ENCODE results near the gene TRIL.

The TRIL gene

DNA sequence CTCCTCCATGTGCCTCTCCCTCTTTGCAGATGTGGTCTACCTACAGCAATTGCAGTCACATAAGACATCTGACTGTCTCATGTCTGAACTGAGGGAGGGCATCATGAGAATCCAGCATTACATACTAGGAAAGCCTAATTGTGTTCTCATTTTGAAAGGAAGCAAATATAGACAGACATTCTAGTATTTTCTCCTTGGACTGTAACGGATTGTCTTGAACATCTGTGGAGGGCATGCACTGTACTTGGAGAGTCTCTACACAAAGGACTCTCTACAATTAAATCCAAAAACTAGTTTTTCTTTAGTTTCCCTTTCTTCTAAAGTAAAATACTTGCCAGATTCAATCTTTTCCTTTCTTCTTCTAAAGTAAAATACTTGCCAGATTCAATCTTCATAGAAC is 34.7 kb upstream of the TRIL start:
- no peak overlapping the region for H3K4me3 ChIP-seq (ENCODE audit: low read depth, low read length)
- TF ChIP-seq POLR2A (IDR thresholded peaks at IDR 0.05; ENCODE audit: extremely low read depth, insufficient read length), result no peak
- TF ChIP-seq, protein P1, sequence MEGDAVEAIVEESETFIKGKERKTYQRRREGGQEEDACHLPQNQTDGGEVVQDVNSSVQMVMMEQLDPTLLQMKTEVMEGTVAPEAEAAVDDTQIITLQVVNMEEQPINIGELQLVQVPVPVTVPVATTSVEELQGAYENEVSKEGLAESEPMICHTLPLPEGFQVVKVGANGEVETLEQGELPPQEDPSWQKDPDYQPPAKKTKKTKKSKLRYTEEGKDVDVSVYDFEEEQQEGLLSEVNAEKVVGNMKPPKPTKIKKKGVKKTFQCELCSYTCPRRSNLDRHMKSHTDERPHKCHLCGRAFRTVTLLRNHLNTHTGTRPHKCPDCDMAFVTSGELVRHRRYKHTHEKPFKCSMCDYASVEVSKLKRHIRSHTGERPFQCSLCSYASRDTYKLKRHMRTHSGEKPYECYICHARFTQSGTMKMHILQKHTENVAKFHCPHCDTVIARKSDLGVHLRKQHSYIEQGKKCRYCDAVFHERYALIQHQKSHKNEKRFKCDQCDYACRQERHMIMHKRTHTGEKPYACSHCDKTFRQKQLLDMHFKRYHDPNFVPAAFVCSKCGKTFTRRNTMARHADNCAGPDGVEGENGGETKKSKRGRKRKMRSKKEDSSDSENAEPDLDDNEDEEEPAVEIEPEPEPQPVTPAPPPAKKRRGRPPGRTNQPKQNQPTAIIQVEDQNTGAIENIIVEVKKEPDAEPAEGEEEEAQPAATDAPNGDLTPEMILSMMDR (IDR thresholded peaks at IDR 0.05; ENCODE audit: low read depth, low read length), result no peak
- TF ChIP-seq, protein P2, sequence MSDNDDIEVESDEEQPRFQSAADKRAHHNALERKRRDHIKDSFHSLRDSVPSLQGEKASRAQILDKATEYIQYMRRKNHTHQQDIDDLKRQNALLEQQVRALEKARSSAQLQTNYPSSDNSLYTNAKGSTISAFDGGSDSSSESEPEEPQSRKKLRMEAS (IDR thresholded peaks at IDR 0.05; ENCODE audit: low read depth, low read length), result no peak
- no peak for TF ChIP-seq MYC (IDR thresholded peaks at IDR 0.05; ENCODE audit: low read depth, low read length)
- no peak for DNase-seq (ENCODE audit: low read depth)

DNA sequence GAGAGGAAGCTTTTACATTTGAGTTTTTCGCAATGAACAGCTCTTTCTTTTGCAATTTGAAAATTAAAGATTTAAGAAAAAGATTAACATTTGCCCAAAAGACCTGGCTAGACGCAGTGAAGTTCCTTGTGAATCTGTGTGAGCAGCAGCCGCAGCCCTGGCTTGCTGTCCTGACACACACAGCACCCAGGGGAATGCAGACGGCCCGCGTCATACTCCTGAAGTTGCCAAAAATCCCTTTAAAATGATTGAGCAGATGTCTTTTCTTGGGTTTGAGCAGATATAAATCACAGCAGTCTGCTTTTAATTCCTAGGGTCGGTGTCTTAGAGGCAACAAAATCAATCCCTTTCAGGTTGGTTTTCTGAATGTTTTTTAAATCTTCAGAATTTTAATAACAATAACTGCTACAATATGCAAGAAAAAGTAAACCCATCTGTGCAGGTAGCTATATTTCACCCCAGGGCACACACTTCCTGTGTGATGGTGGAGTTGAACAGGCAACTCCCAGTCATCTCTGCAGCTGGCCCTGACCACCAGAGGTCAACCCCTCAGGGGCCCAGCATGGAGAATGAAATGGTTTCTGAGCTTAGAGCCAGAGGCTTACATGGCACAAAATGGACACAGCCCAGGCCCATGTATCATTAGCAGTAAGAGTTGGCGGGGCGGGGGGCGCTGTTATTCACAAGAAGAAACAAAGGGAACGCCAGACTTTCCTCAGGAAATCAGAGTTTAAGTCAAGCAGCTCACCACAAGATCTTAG is 32.2 kb upstream of the TRIL start:
- no peak overlapping the region for H3K4me3 ChIP-seq (ENCODE audit: low read depth, low read length)
- no peak for DNase-seq (ENCODE audit: low read depth)
- TF ChIP-seq, protein P1 (IDR thresholded peaks at IDR 0.05; ENCODE audit: low read depth, low read length), result no peak
- TF ChIP-seq MYC (IDR thresholded peaks at IDR 0.05; ENCODE audit: low read depth, low read length) (no peak), POLR2A (IDR thresholded peaks at IDR 0.05; ENCODE audit: extremely low read depth, insufficient read length) (no peak)
- TF ChIP-seq, protein P2 (IDR thresholded peaks at IDR 0.05; ENCODE audit: low read depth, low read length), result no peak

DNA sequence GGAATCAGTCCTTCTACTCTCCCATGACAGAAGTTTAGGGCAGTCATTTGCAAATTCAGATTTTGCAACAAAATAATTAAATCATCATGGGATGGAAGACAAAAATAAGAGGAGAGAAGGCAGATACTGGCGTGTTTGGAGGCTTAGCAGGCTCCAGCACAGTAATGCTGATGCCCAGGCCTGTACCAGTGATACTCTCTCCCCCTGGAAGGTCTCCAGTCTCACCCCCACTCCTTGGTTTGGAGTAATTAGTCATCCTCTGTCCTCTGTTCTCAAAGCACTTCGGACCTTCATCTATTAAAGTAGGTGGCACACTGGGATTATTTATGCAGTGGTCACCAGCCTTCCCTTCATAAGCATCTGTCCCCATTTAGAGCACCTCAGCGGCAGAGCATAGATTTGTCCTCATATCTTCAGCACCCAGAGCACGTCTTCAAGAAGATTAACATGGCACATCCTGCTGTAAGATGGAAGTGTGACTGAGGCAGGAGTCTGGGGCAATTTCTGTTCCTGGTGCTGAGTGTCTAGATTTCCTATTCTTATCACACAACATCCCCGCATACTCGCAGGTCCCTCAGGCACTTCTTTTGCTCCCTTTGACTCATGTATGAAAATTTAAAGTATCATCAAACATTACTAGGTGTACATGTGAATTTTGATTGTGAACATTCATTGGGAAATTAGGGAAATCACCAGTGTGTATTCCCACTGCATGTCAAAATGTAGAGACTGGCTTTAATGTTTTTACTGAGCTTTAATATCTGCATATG is 31.3 kb upstream of the TRIL start:
- no peak overlapping the region for H3K4me3 ChIP-seq (ENCODE audit: low read depth, low read length)
- TF ChIP-seq, protein P2 (IDR thresholded peaks at IDR 0.05; ENCODE audit: low read depth, low read length), result no peak
- no peak for TF ChIP-seq MYC (IDR thresholded peaks at IDR 0.05; ENCODE audit: low read depth, low read length)
- TF ChIP-seq POLR2A (IDR thresholded peaks at IDR 0.05; ENCODE audit: extremely low read depth, insufficient read length), result no peak
- TF ChIP-seq, protein P1 (IDR thresholded peaks at IDR 0.05; ENCODE audit: low read depth, low read length), result no peak
- DNase-seq (ENCODE audit: low read depth), result no peak

DNA sequence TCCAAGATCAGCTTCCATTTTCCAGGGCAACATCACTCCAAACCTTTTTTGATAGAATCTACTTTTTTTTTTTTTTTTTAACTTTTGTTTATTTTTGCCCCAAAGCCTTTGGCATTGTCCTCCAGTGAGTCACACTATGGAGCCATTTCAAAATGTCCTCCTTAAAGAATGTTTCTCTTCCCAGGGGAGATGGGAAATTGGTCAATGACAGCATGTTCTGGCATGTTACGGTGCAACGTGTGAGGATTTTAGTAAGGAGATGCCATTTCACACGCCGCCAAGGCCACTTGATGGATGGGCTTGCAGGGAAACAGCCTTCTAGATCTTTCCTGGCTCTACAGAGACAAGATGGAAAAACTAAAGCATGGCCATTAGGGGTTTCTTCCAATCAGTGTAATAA is 30.7 kb upstream of the TRIL start:
- TF ChIP-seq MYC (IDR thresholded peaks at IDR 0.05; ENCODE audit: low read depth, low read length) (no peak), POLR2A (IDR thresholded peaks at IDR 0.05; ENCODE audit: extremely low read depth, insufficient read length) (no peak)
- TF ChIP-seq, protein P1 (IDR thresholded peaks at IDR 0.05; ENCODE audit: low read depth, low read length), result no peak
- TF ChIP-seq, protein P2 (IDR thresholded peaks at IDR 0.05; ENCODE audit: low read depth, low read length), result no peak
- no peak overlapping the region for H3K4me3 ChIP-seq (ENCODE audit: low read depth, low read length)
- DNase-seq (ENCODE audit: low read depth), result no peak

DNA sequence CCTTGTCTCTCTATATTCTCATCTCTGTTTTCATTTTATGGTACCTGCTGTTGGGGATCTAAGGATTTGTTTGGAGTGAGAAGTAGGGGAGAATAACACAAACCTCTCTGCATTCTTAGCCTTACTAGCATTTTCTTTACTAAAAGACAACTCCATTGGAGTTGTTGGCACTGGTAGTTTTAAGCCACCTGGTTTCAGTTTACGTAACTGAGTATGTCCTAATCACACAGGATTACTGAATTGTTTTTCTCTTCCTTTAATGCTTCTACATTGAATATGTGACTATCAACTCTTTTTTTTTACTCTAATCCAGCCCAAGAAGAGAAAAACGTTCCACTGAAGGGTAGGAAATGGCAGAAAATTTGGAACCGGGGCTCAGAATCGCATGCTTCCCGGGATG is 30.0 kb upstream of the TRIL start:
- DNase-seq (ENCODE audit: low read depth), result no peak
- TF ChIP-seq, protein P1 (IDR thresholded peaks at IDR 0.05; ENCODE audit: low read depth, low read length), result no peak
- TF ChIP-seq MYC (IDR thresholded peaks at IDR 0.05; ENCODE audit: low read depth, low read length) (no peak), POLR2A (IDR thresholded peaks at IDR 0.05; ENCODE audit: extremely low read depth, insufficient read length) (no peak)
- TF ChIP-seq, protein P2 (IDR thresholded peaks at IDR 0.05; ENCODE audit: low read depth, low read length), result no peak
- H3K4me3 ChIP-seq (ENCODE audit: low read depth, low read length), result no peak overlapping the region

Measured in NB4 (cell line).